Liver (tissue), 9 donors: Measurements from ENCODE around the gene APP. TPM values are rescaled to one million over a fixed set of nuclear protein-coding genes. Genes with fewer than 3 reads are reported as not detected.
A peak's percentile ranks its signal among the peaks of the same experiment; 100 is the strongest.

Source experiments
- DNase-seq: peaks from one replicate; pipeline ENCODE4 v3.0.0-alpha.2; 2017; ENCODE audit warnings: low spot score
- H3K27ac ChIP-seq, 2 donors: one replicate each; pipeline ENCODE4 v1.7.0; 2013; ENCODE audit warnings: inconsistent platforms in 2 of 2, low read length in 2 of 2, control low read depth in 1 of 2, low read depth in 1 of 2, mild to moderate bottlenecking in 1 of 2
- H3K27me3 ChIP-seq, 4 donors: one replicate each; pipeline versions ENCODE4 v1.6.1 to v1.7.0; 2013; ENCODE audit warnings: low read length in 3 of 4, inconsistent platforms in 1 of 4, mild to moderate bottlenecking in 1 of 4, moderate library complexity in 1 of 4; ENCODE audit not compliant: control insufficient read depth in 4 of 4, insufficient read depth in 4 of 4
- H3K36me3 ChIP-seq, 4 donors: one replicate each; pipeline versions ENCODE4 v1.6.1 to v1.7.0; 2013; ENCODE audit warnings: low read length in 3 of 4, mild to moderate bottlenecking in 3 of 4, low read depth in 1 of 4, moderate library complexity in 1 of 4; ENCODE audit not compliant: control insufficient read depth in 4 of 4, insufficient read depth in 3 of 4
- H3K4me1 ChIP-seq, 4 donors: one replicate each; pipeline versions ENCODE4 v1.6.1 to v1.7.0; 2013; ENCODE audit warnings: low read length in 3 of 4, mild to moderate bottlenecking in 3 of 4, moderate library complexity in 1 of 4; ENCODE audit not compliant: control insufficient read depth in 4 of 4, insufficient read depth in 4 of 4
- H3K4me3 ChIP-seq, 3 donors: one replicate each; pipeline versions ENCODE4 v1.6.1 to v1.7.0; 2013; ENCODE audit warnings: low read length in 3 of 3, control low read depth in 1 of 3, low read depth in 1 of 3, mild to moderate bottlenecking in 1 of 3
- H3K9ac ChIP-seq, 2 donors: one replicate each; pipeline ENCODE4 v1.7.0; 2013; ENCODE audit warnings: low read length in 2 of 2, mild to moderate bottlenecking in 2 of 2, moderate library complexity in 2 of 2, control low read depth in 1 of 2, low read depth in 1 of 2
- H3K9me3 ChIP-seq, 4 donors: one replicate each; pipeline versions ENCODE4 v1.6.1 to v1.7.0; 2013; ENCODE audit warnings: low read length in 3 of 4; ENCODE audit not compliant: control insufficient read depth in 4 of 4
- CTCF ChIP-seq: fragments of 150-350 bp; IDR thresholded peaks from 2 replicates; pipeline ENCODE4 v1.5.1; 2017; ENCODE audit warnings: improper control_type of control experiment, low read depth, low read length; ENCODE audit not compliant: missing input control
- EGR1 ChIP-seq, 2 donors: IDR thresholded peaks; 2 replicates each; pipeline ENCODE4 v1.6.1; 2016 to 2018; ENCODE audit warnings: antibody characterized with exemption in 2 of 2, low read depth in 2 of 2
- GABPA ChIP-seq, 2 donors: IDR thresholded peaks in 1 of 2; conservative IDR thresholded peaks in 1 of 2; 2 replicates each; pipeline ENCODE4 v1.6.1; 2016; ENCODE audit warnings: antibody characterized with exemption in 2 of 2, mild to moderate bottlenecking in 1 of 2, moderate library complexity in 1 of 2
- HNF4A ChIP-seq, 2 donors: conservative IDR thresholded peaks; 2 replicates each; pipeline ENCODE4 v1.6.1; 2016; ENCODE audit warnings: antibody characterized with exemption in 2 of 2, mild to moderate bottlenecking in 2 of 2
- HNF4G ChIP-seq: IDR thresholded peaks from 2 replicates; pipeline ENCODE4 v1.6.1; 2016; ENCODE audit warnings: antibody characterized with exemption
- JUND ChIP-seq, 2 donors: IDR thresholded peaks; 2 replicates each; pipeline ENCODE4 v1.6.1; 2016; ENCODE audit warnings: antibody characterized with exemption in 2 of 2
- MAX ChIP-seq: IDR thresholded peaks from 2 replicates; pipeline ENCODE4 v1.6.1; 2016; ENCODE audit warnings: antibody characterized with exemption
- NR2F2 ChIP-seq: IDR thresholded peaks from 2 replicates; pipeline ENCODE4 v1.6.1; 2016; ENCODE audit warnings: antibody characterized with exemption
- RAD21 ChIP-seq, 2 donors: IDR thresholded peaks; 2 replicates each; pipeline ENCODE4 v1.6.1; 2016; ENCODE audit warnings: antibody characterized with exemption in 2 of 2, mild to moderate bottlenecking in 2 of 2
- REST ChIP-seq: IDR thresholded peaks from 2 replicates; pipeline ENCODE4 v1.6.1; 2016; ENCODE audit warnings: antibody characterized with exemption, mild to moderate bottlenecking
- SP1 ChIP-seq: IDR thresholded peaks from 2 replicates; pipeline ENCODE4 v1.6.1; 2018; ENCODE audit warnings: antibody characterized with exemption, mild to moderate bottlenecking
- TAF1 ChIP-seq: conservative IDR thresholded peaks from 2 replicates; pipeline ENCODE4 v1.6.1; 2016; ENCODE audit warnings: antibody characterized with exemption, mild to moderate bottlenecking
- YY1 ChIP-seq: IDR thresholded peaks from 2 replicates; pipeline ENCODE4 v1.6.1; 2016; ENCODE audit warnings: antibody characterized with exemption, mild to moderate bottlenecking
- ZBTB33 ChIP-seq: IDR thresholded peaks from 2 replicates; pipeline ENCODE4 v1.6.1; 2016; ENCODE audit warnings: antibody characterized with exemption
- WGBS: extraction: QIAGEN DNeasy Blood & Tissue Kit; methylation state at CpG from one replicate; pipeline ENCODE4 v1.1.7; 2013; 5-methylcytosine and 5-hydroxymethylcytosine counted together
- polyA plus RNA-seq, 2 donors: library from polyadenylated mRNA; stranded (reverse) in 1 of 2; unstranded in 1 of 2; fragments of 200-250 nt in 1 of 2; fragments of >200 nt in 1 of 2; fragmentation: Nextera tagmentation in 1 of 2; extraction: Ambion mirVana in 1 of 2; gene quantifications; one replicate each; pipeline versions ENCODE4 v1.2.1 to v1.2.3, GENCODE V29; 2013 to 2015
- total RNA-seq, 2 donors: library from RNA; depleted of rRNA; stranded (reverse); fragments of >200 nt; gene quantifications; one replicate each; pipeline ENCODE4 v1.2.3, GENCODE V29; 2014
- donor health status: healthy.
- donor health status: healthy.
- donor health status: healthy.
- donor health status: healthy.
- donor health status: healthy.

The APP gene
- total and polyA plus RNA-seq, 4 donors = 24.9 to 201 (median 111) TPM

- H3K9ac ChIP-seq = no peak overlapping the region
- no peaks in the 10 kb centered on the region for H3K4me1 ChIP-seq
- no peak overlapping the region for H3K27ac ChIP-seq
- no peak overlapping the region for H3K4me3 ChIP-seq
- no peaks in the 10 kb centered on the region for H3K27me3 ChIP-seq
- TF ChIP-seq TAF1 (no peak), REST (no peak), JUND (IDR thresholded peaks at IDR 0.05) (no peak), GABPA (IDR thresholded peaks at IDR 0.05 in 1 of 2, conservative IDR thresholded peaks at IDR 0.05 in 1 of 2) (no peak), ZBTB33 (no peak), HNF4A (conservative IDR thresholded peaks at IDR 0.05) (no peak), HNF4G (no peak)
- H3K36me3 ChIP-seq = peaks cover 0 to 2% (median 0%) of the 10 kb centered on the region in 4 donors
- WGBS = 97% methylated on average over 5 of the region's 5 CpGs
- H3K9me3 ChIP-seq = no peaks in the 10 kb centered on the region
- DNase-seq = no peak
Observed at GRCh38 chr21:25964926-25965325, 205.6 kb downstream of the APP start.

- Histone ChIP-seq H3K27me3 (no peaks in the 10 kb centered on the region), H3K9me3 (no peaks in the 10 kb centered on the region), H3K27ac (peak overlapping the region in 1 of 2 donors; percentile 45), H3K36me3 (peaks cover 0 to 2% (median 0%) of the 10 kb centered on the region in 4 donors), H3K9ac (no peak overlapping the region), H3K4me3 (no peak overlapping the region), H3K4me1 (no peaks in the 10 kb centered on the region)
- DNase-seq = no peak
- WGBS = 82% methylated on average over 5 of the region's 5 CpGs
- peak; percentile 26 for TF ChIP-seq YY1
- TF ChIP-seq MAX = peak; percentile 66
- peak; percentile 93 for TF ChIP-seq NR2F2
- no peak for TF ChIP-seq EGR1 (IDR thresholded peaks at IDR 0.05; ENCODE audit: low read depth in 2 of 2)
- TF ChIP-seq SP1 = peak; percentile 43
- peak in 1 of 2 donors; percentile 18 for TF ChIP-seq RAD21 (IDR thresholded peaks at IDR 0.05)
Observed at GRCh38 chr21:25964015-25964414, 206.6 kb downstream of the APP start.

- Histone ChIP-seq H3K27ac (peak overlapping the region in 1 of 2 donors; percentile 45), H3K4me1 (no peaks in the 10 kb centered on the region), H3K9ac (no peak overlapping the region), H3K4me3 (no peak overlapping the region), H3K27me3 (no peaks in the 10 kb centered on the region), H3K9me3 (no peaks in the 10 kb centered on the region), H3K36me3 (peaks cover 0 to 7% (median 3%) of the 10 kb centered on the region in 4 donors)
- TF ChIP-seq ZBTB33 (no peak), JUND (IDR thresholded peaks at IDR 0.05) (no peak), HNF4A (conservative IDR thresholded peaks at IDR 0.05) (no peak), CTCF (no peak), MAX (no peak)
- WGBS = 79% methylated on average over 5 of the region's 5 CpGs
- no peak for DNase-seq
Observed at GRCh38 chr21:25963181-25963580, 207.4 kb downstream of the APP start.
